ENCODE measurements around the gene DOK6.

The DOK6 gene

GRCh38 chr18:69414184-69414583 lies 13.5 kb downstream of the DOK6 start:
- no peak for TF ChIP-seq CTCF (IDR thresholded peaks at IDR 0.05; ENCODE audit: insufficient read depth, low read depth, low read length, missing control alignments)
- H3K4me3 ChIP-seq (ENCODE audit: low read length): no peak overlapping the region
- DNase-seq (ENCODE audit: low read depth): no peak

- no peak for DNase-seq (ENCODE audit: low read depth)
- no peak overlapping the region for H3K4me3 ChIP-seq (ENCODE audit: low read length)
- TF ChIP-seq CTCF (IDR thresholded peaks at IDR 0.05; ENCODE audit: insufficient read depth, low read depth, low read length, missing control alignments): no peak
Observed at GRCh38 chr18:69432847-69433246, 32.2 kb downstream of the DOK6 start.

- no peak for TF ChIP-seq CTCF (IDR thresholded peaks at IDR 0.05; ENCODE audit: insufficient read depth, low read depth, low read length, missing control alignments)
- no peak for DNase-seq (ENCODE audit: low read depth)
- no peak overlapping the region for H3K4me3 ChIP-seq (ENCODE audit: low read length)
Observed at GRCh38 chr18:69435000-69435399, 34.3 kb downstream of the DOK6 start.

- no peak overlapping the region for H3K4me3 ChIP-seq (ENCODE audit: low read length)
- TF ChIP-seq CTCF (IDR thresholded peaks at IDR 0.05; ENCODE audit: insufficient read depth, low read depth, low read length, missing control alignments): no peak
- DNase-seq (ENCODE audit: low read depth): no peak
Observed at GRCh38 chr18:69444221-69444620, 43.5 kb downstream of the DOK6 start.

- no peak for TF ChIP-seq CTCF (IDR thresholded peaks at IDR 0.05; ENCODE audit: insufficient read depth, low read depth, low read length, missing control alignments)
- no peak overlapping the region for H3K4me3 ChIP-seq (ENCODE audit: low read length)
- DNase-seq (ENCODE audit: low read depth): no peak
Observed at GRCh38 chr18:69447886-69448285, 47.2 kb downstream of the DOK6 start.

- DNase-seq (ENCODE audit: low read depth): no peak
- TF ChIP-seq CTCF (IDR thresholded peaks at IDR 0.05; ENCODE audit: insufficient read depth, low read depth, low read length, missing control alignments): no peak
- H3K4me3 ChIP-seq (ENCODE audit: low read length): no peak overlapping the region
Observed at GRCh38 chr18:69455125-69455524, 54.4 kb downstream of the DOK6 start.

- no peak overlapping the region for H3K4me3 ChIP-seq (ENCODE audit: low read length)
- DNase-seq (ENCODE audit: low read depth): no peak
- TF ChIP-seq CTCF (IDR thresholded peaks at IDR 0.05; ENCODE audit: insufficient read depth, low read depth, low read length, missing control alignments): no peak
Observed at GRCh38 chr18:69469444-69469919, 68.8 kb downstream of the DOK6 start.

Data from epithelial cell of esophagus (primary cell).